Effector memory CD4-positive, alpha-beta T cell (primary cell): ENCODE results near the gene RPS6KC1.

ENCODE experiments used
- DNase-seq, 3 donors: peaks; one replicate each; pipeline ENCODE4 v3.0.0-alpha.2; 2020
- H3K27ac ChIP-seq: 2 replicates; pipeline ENCODE4 v1.7.0; 2013; ENCODE audit warnings: mild to moderate bottlenecking, low read length, moderate library complexity; ENCODE audit not compliant: insufficient read depth, poor library complexity, severe bottlenecking
- H3K27me3 ChIP-seq: replicated peaks from 2 replicates; pipeline ENCODE4 v1.7.0; 2013; ENCODE audit warnings: mild to moderate bottlenecking, low read length; ENCODE audit not compliant: insufficient read depth, control insufficient read depth, poor library complexity, severe bottlenecking
- H3K36me3 ChIP-seq: 2 replicates; pipeline ENCODE4 v1.7.0; 2013; ENCODE audit warnings: mild to moderate bottlenecking, low read length, moderate library complexity; ENCODE audit not compliant: control insufficient read depth, insufficient read depth
- H3K4me1 ChIP-seq: 2 replicates; pipeline ENCODE4 v1.7.0; 2013; ENCODE audit warnings: low read length, mild to moderate bottlenecking; ENCODE audit not compliant: control insufficient read depth, insufficient read depth, poor library complexity, severe bottlenecking
- H3K4me3 ChIP-seq: 2 replicates; pipeline ENCODE4 v1.7.0; 2013; ENCODE audit warnings: low read length, low read depth, mild to moderate bottlenecking; ENCODE audit not compliant: insufficient read depth, poor library complexity, severe bottlenecking
- H3K9me3 ChIP-seq: 2 replicates; pipeline ENCODE4 v1.7.0; 2013; ENCODE audit warnings: mild to moderate bottlenecking, low read length, moderate library complexity; ENCODE audit not compliant: control insufficient read depth

Gene RPS6KC1

GRCh38 chr1:213242883-213243282 lies 191.8 kb downstream of the RPS6KC1 start:
- H3K4me3 ChIP-seq = no peak overlapping the region
- H3K27ac ChIP-seq = no peak overlapping the region
- no peaks in the 10 kb centered on the region for H3K9me3 ChIP-seq
- H3K27me3 ChIP-seq = no peaks in the 10 kb centered on the region
- no peak for DNase-seq
- no peaks in the 10 kb centered on the region for H3K4me1 ChIP-seq
- no peaks in the 10 kb centered on the region for H3K36me3 ChIP-seq

- Histone ChIP-seq H3K4me1 (no peaks in the 10 kb centered on the region), H3K27me3 (no peaks in the 10 kb centered on the region), H3K9me3 (no peaks in the 10 kb centered on the region), H3K27ac (no peak overlapping the region), H3K4me3 (no peak overlapping the region), H3K36me3 (no peaks in the 10 kb centered on the region)
- DNase-seq = no peak
Observed at GRCh38 chr1:213244664-213245091, 193.6 kb downstream of the RPS6KC1 start.

GRCh38 chr1:213245260-213245910 lies 194.3 kb downstream of the RPS6KC1 start:
- Histone ChIP-seq H3K27me3 (no peaks in the 10 kb centered on the region), H3K27ac (no peak overlapping the region), H3K4me3 (no peak overlapping the region), H3K36me3 (no peaks in the 10 kb centered on the region), H3K9me3 (no peaks in the 10 kb centered on the region), H3K4me1 (no peaks in the 10 kb centered on the region)
- no peak for DNase-seq

GRCh38 chr1:213247038-213247437 lies 196.0 kb downstream of the RPS6KC1 start:
- H3K9me3 ChIP-seq = no peaks in the 10 kb centered on the region
- no peak overlapping the region for H3K27ac ChIP-seq
- H3K4me1 ChIP-seq = no peaks in the 10 kb centered on the region
- no peaks in the 10 kb centered on the region for H3K36me3 ChIP-seq
- H3K4me3 ChIP-seq = no peak overlapping the region
- no peak for DNase-seq
- H3K27me3 ChIP-seq = no peaks in the 10 kb centered on the region

GRCh38 chr1:213249395-213249794 lies 198.4 kb downstream of the RPS6KC1 start:
- Histone ChIP-seq H3K27me3 (no peaks in the 10 kb centered on the region), H3K36me3 (no peaks in the 10 kb centered on the region), H3K4me3 (no peak overlapping the region), H3K4me1 (no peaks in the 10 kb centered on the region), H3K27ac (no peak overlapping the region), H3K9me3 (no peaks in the 10 kb centered on the region)
- DNase-seq = no peak

- H3K27me3 ChIP-seq = no peaks in the 10 kb centered on the region
- no peaks in the 10 kb centered on the region for H3K36me3 ChIP-seq
- H3K4me3 ChIP-seq = no peak overlapping the region
Observed at GRCh38 chr1:213250041-213250440, 199.0 kb downstream of the RPS6KC1 start.

GRCh38 chr1:213250446-213250845 lies 199.4 kb downstream of the RPS6KC1 start:
- Histone ChIP-seq H3K27ac (no peak overlapping the region), H3K4me3 (no peak overlapping the region), H3K27me3 (no peaks in the 10 kb centered on the region), H3K36me3 (no peaks in the 10 kb centered on the region), H3K9me3 (no peaks in the 10 kb centered on the region), H3K4me1 (no peaks in the 10 kb centered on the region)
- DNase-seq = no peak

More at GRCh38 chr1:213250041-213250440, 199.0 kb downstream of the RPS6KC1 start:
- no peaks in the 10 kb centered on the region for H3K9me3 ChIP-seq
- H3K27ac ChIP-seq = no peak overlapping the region
- H3K4me1 ChIP-seq = no peaks in the 10 kb centered on the region
- DNase-seq = no peak

GRCh38 chr1:213251972-213252371 lies 200.9 kb downstream of the RPS6KC1 start:
- H3K36me3 ChIP-seq = no peaks in the 10 kb centered on the region
- no peaks in the 10 kb centered on the region for H3K9me3 ChIP-seq
- H3K27me3 ChIP-seq = no peaks in the 10 kb centered on the region
- DNase-seq = no peak
- no peak overlapping the region for H3K27ac ChIP-seq
- no peaks in the 10 kb centered on the region for H3K4me1 ChIP-seq
- no peak overlapping the region for H3K4me3 ChIP-seq

- Histone ChIP-seq H3K36me3 (no peaks in the 10 kb centered on the region), H3K27me3 (no peaks in the 10 kb centered on the region), H3K4me3 (no peak overlapping the region), H3K9me3 (no peaks in the 10 kb centered on the region), H3K27ac (no peak overlapping the region), H3K4me1 (no peaks in the 10 kb centered on the region)
- DNase-seq = no peak
Observed at GRCh38 chr1:213256438-213257087, 205.5 kb downstream of the RPS6KC1 start.

GRCh38 chr1:213260311-213261075 lies 209.5 kb downstream of the RPS6KC1 start:
- no peaks in the 10 kb centered on the region for H3K27me3 ChIP-seq
- no peak overlapping the region for H3K27ac ChIP-seq
- DNase-seq = no peak
- no peaks in the 10 kb centered on the region for H3K4me1 ChIP-seq
- no peak overlapping the region for H3K4me3 ChIP-seq
- no peaks in the 10 kb centered on the region for H3K9me3 ChIP-seq
- no peaks in the 10 kb centered on the region for H3K36me3 ChIP-seq
